KMS-11 (cell line): ENCODE results near the gene POR.
"Not testable (repeated sequence)": the region's sequence is repeated elsewhere in the genome, so short reads cannot be mapped to it uniquely, and the experiment has no call there.

Source experiments
- H2AFZ ChIP-seq: fragments of 200-600 bp; sonication (generic); 2 replicates; pipeline ENCODE4 v1.6.1; 2016; ENCODE audit warnings: antibody characterized with exemption, mixed run types, low read depth
- H3K27ac ChIP-seq: fragments of 200-600 bp; sonication (generic); 2 replicates; pipeline ENCODE4 v1.6.1; 2016; ENCODE audit warnings: mild to moderate bottlenecking, mixed run types
- H3K27me3 ChIP-seq: fragments of 200-600 bp; sonication (generic); 2 replicates; pipeline ENCODE4 v1.6.1; 2017; ENCODE audit warnings: mild to moderate bottlenecking, low read depth, mixed run types, moderate library complexity; ENCODE audit not compliant: insufficient read depth
- H3K36me3 ChIP-seq: fragments of 200-600 bp; sonication (generic); 2 replicates; pipeline ENCODE4 v1.6.1; 2017; ENCODE audit warnings: mild to moderate bottlenecking, mixed run types; ENCODE audit not compliant: insufficient read depth
- H3K4me1 ChIP-seq: fragments of 200-600 bp; sonication (generic); 2 replicates; pipeline ENCODE4 v1.6.1; 2016; ENCODE audit warnings: mild to moderate bottlenecking, low read depth, mixed run types; ENCODE audit not compliant: poor library complexity, severe bottlenecking
- H3K4me2 ChIP-seq: fragments of 200-600 bp; sonication (generic); 2 replicates; pipeline ENCODE4 v1.7.0; 2016; ENCODE audit warnings: mild to moderate bottlenecking, mixed run types
- H3K4me3 ChIP-seq: fragments of 200-600 bp; sonication (generic); IDR thresholded peaks from 2 replicates; pipeline ENCODE4 v1.6.1; 2017; ENCODE audit warnings: low read depth, low read length, mixed read lengths; ENCODE audit not compliant: insufficient read depth
- H3K79me2 ChIP-seq: fragments of 200-600 bp; sonication (generic); 2 replicates; pipeline ENCODE4 v1.6.1; 2016; ENCODE audit warnings: low read depth, mixed run types; ENCODE audit not compliant: insufficient read depth
- H3K9ac ChIP-seq: fragments of 200-600 bp; sonication (generic); 2 replicates; pipeline ENCODE4 v1.6.1; 2016; ENCODE audit warnings: mild to moderate bottlenecking, mixed run types
- H4K20me1 ChIP-seq: fragments of 200-600 bp; sonication (generic); 2 replicates; pipeline ENCODE4 v1.6.1; 2016; ENCODE audit warnings: mild to moderate bottlenecking, mixed run types; ENCODE audit not compliant: insufficient read depth
- CTCF ChIP-seq: fragments of 200-600 bp; sonication (generic); conservative IDR thresholded peaks from 2 replicates; pipeline ENCODE4 v1.6.1; 2017; ENCODE audit warnings: low read depth, mild to moderate bottlenecking, antibody characterized with exemption, low read length, moderate library complexity, mixed read lengths

The POR gene

GRCh38 chr7:76016191-76016947 lies 101.4 kb downstream of the POR start:
- Histone ChIP-seq H3K4me1 (peaks cover 27% of the 10 kb centered on the region), H3K4me3 (no peak overlapping the region), H2AFZ (no peak overlapping the region), H3K27ac (no peak overlapping the region), H3K27me3 (no peaks in the 10 kb centered on the region), H3K4me2 (0 out of 2 replicates have a peak overlapping the region, but pooled peaks have one; percentile 4), H3K79me2 (no peaks in the 10 kb centered on the region), H3K9ac (no peak overlapping the region), H4K20me1 (no peaks in the 10 kb centered on the region), H3K36me3 (no peaks in the 10 kb centered on the region)
- no peak for TF ChIP-seq CTCF

GRCh38 chr7:76018520-76018919 lies 103.6 kb downstream of the POR start:
- not testable (repeated sequence) for H3K9ac ChIP-seq, H3K27ac ChIP-seq, H3K36me3 ChIP-seq, H2AFZ ChIP-seq, H4K20me1 ChIP-seq, H3K27me3 ChIP-seq, H3K79me2 ChIP-seq, H3K4me2 ChIP-seq, H3K4me3 ChIP-seq
- H3K4me1 ChIP-seq = peaks cover 27% of the 10 kb centered on the region

GRCh38 chr7:76020031-76020714 lies 105.2 kb downstream of the POR start:
- Histone ChIP-seq H2AFZ (no peak overlapping the region), H3K27ac (no peak overlapping the region)

GRCh38 chr7:76022026-76022780 lies 107.2 kb downstream of the POR start:
- no peak overlapping the region for H3K9ac ChIP-seq
- no peaks in the 10 kb centered on the region for H3K27me3 ChIP-seq
- no peaks in the 10 kb centered on the region for H3K36me3 ChIP-seq
- TF ChIP-seq CTCF = no peak
- no peaks in the 10 kb centered on the region for H3K79me2 ChIP-seq
- no peak overlapping the region for H2AFZ ChIP-seq
- H3K4me3 ChIP-seq = no peak overlapping the region
- no peak overlapping the region for H3K27ac ChIP-seq
- no peaks in the 10 kb centered on the region for H4K20me1 ChIP-seq
- peaks cover 21% of the 10 kb centered on the region for H3K4me1 ChIP-seq
- H3K4me2 ChIP-seq = no peak overlapping the region

More at GRCh38 chr7:76020031-76020714, 105.2 kb downstream of the POR start:
- Histone ChIP-seq H3K4me3 (no peak overlapping the region), H3K79me2 (no peaks in the 10 kb centered on the region), H3K4me1 (peaks cover 27% of the 10 kb centered on the region), H3K36me3 (no peaks in the 10 kb centered on the region), H4K20me1 (no peaks in the 10 kb centered on the region), H3K27me3 (no peaks in the 10 kb centered on the region), H3K9ac (no peak overlapping the region), H3K4me2 (peak overlapping the region; percentile 77)
- peak; percentile 99 for TF ChIP-seq CTCF
